Amniotic stem cell (primary cell): ENCODE measurements around the gene BHLHE41.

Source experiments
- DNase-seq: peaks from one replicate; lab custom pipeline; 2025; lab: John Stamatoyannopoulos, UW

Gene BHLHE41

GRCh38 chr12:26077915-26078702 is 46.7 kb downstream of the BHLHE41 start:
- DNase-seq: no peak
